ENCODE results near the gene PGAP1.

- TF ChIP-seq CTCF (IDR thresholded peaks at IDR 0.05 in 8 of 11, conservative IDR thresholded peaks at IDR 0.05 in 3 of 11) = no peak
- TF ChIP-seq POLR2A (IDR thresholded peaks at IDR 0.05) = no peak
Observed at GRCh38 chr2:196900843-196901242, 25.7 kb downstream of the PGAP1 start.
